ENCODE results near the gene MXD4.
A peak's percentile ranks its signal among the peaks of the same experiment; 100 is the strongest.

The MXD4 gene

DNA sequence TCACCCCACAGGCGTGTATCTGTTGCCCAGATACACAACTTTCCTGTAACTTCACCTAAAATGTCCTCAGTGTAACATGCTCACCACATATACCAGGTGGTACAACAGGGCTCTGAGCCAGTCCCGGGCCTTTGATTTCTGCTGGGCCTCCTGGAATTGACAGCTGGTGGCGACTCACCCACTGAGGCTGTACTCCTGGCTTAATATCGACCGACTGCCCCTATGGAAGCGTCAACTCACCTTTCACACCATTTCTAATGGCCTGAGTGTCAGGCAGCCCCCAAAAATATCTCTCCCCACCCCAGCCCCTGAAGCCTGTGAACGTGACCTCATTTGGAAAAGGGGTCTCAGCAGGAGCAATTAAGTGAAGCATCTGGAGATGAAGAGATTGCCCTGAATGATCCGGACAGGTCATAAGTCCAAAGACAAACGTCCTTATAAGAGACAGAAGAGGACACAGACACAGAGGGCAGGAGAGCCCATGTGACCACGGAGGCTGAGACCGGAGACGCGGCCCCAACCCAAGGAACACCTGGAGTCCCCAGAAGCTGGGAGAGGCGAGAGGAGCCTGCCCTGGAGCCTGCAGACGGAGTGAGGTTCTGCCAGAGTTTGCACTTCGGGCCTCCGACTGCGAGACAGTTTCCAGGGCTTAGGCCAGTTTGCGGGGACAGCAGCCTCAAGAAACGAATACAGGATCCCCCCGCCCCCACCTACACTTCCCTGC lies 12.6 kb upstream of the MXD4 start:
- TF ChIP-seq, protein P1, sequence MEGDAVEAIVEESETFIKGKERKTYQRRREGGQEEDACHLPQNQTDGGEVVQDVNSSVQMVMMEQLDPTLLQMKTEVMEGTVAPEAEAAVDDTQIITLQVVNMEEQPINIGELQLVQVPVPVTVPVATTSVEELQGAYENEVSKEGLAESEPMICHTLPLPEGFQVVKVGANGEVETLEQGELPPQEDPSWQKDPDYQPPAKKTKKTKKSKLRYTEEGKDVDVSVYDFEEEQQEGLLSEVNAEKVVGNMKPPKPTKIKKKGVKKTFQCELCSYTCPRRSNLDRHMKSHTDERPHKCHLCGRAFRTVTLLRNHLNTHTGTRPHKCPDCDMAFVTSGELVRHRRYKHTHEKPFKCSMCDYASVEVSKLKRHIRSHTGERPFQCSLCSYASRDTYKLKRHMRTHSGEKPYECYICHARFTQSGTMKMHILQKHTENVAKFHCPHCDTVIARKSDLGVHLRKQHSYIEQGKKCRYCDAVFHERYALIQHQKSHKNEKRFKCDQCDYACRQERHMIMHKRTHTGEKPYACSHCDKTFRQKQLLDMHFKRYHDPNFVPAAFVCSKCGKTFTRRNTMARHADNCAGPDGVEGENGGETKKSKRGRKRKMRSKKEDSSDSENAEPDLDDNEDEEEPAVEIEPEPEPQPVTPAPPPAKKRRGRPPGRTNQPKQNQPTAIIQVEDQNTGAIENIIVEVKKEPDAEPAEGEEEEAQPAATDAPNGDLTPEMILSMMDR (IDR thresholded peaks at IDR 0.05; ENCODE audit: unreplicated experiment in 3 of 3), result no peak
- Mint-ChIP-seq H3K9me3 (no peaks in the 10 kb centered on the region), H3K27me3 (ENCODE audit: low read depth) (no peaks in the 10 kb centered on the region), H3K4me1 (peaks cover 19% of the 10 kb centered on the region), H3K36me3 (ENCODE audit: low read depth) (no peaks in the 10 kb centered on the region), H3K27ac (no peak overlapping the region), H3K4me3 (no peak overlapping the region)

DNA sequence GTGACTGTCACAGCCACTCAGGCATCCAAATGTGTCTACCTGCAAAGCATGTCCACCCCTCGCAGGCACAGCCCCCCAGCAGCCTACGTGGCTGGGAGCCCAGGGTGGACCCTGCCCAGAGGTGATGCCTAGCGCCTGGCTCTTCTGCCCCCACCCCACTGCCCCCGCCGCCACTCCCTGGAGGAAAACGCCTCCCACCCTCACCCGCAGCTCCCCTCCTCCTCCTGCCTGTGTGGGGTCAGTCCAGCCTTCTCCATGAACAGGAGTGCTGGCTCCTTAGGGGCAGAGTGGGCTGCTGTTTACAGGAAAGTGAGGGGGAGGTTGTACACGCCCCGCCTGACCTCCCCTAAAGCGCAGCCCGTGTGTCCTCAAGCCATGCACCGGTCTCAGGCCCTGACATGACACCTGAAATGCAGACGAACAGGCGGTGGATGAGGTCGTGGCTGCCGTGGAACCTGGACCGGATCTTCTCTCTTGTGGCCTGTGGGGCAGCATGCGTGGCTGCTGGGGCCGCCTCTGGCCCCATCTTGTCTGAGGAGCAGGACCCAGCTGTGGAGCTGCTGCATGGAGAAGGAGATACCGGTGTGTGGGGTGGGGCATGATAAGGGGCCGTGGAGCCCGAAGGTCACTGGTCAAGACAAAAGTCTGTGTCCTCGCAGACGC lies 11.9 kb upstream of the MXD4 start:
- TF ChIP-seq, protein P1 (IDR thresholded peaks at IDR 0.05; ENCODE audit: unreplicated experiment in 3 of 3), result no peak
- H3K4me3 Mint-ChIP-seq, result no peak overlapping the region

DNA sequence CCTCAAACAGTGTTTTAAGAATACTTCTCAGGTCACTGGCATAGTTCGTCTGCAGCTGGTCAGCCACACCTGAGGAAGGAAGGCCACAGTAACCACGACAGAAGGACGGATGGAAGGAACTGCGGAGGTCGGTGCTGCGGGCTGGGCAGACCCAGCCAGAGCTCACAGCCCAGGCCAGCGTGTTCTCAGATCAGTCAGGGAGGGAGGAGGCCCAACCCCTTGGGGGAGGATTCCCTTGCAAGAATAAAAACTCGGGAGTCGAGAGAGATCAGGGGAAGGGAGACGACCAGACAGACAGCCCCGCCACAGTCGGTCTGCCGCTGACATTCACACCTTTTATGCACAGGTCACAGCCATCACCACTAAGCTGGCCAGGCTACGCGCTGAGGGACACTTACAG lies 11.3 kb upstream of the MXD4 start:
- Mint-ChIP-seq H3K4me1 (peaks cover 28% of the 10 kb centered on the region), H3K36me3 (ENCODE audit: low read depth) (no peaks in the 10 kb centered on the region), H3K27ac (no peak overlapping the region), H3K9me3 (no peaks in the 10 kb centered on the region), H3K4me3 (no peak overlapping the region), H3K27me3 (ENCODE audit: low read depth) (no peaks in the 10 kb centered on the region)
- TF ChIP-seq, protein P1 (IDR thresholded peaks at IDR 0.05; ENCODE audit: unreplicated experiment in 3 of 3), result no peak

More for the DNA sequence above, 11.9 kb upstream of the MXD4 start:
- Mint-ChIP-seq H3K36me3 (ENCODE audit: low read depth) (no peaks in the 10 kb centered on the region), H3K9me3 (no peaks in the 10 kb centered on the region), H3K27me3 (ENCODE audit: low read depth) (no peaks in the 10 kb centered on the region), H3K27ac (no peak overlapping the region), H3K4me1 (peaks cover 26% of the 10 kb centered on the region)

DNA sequence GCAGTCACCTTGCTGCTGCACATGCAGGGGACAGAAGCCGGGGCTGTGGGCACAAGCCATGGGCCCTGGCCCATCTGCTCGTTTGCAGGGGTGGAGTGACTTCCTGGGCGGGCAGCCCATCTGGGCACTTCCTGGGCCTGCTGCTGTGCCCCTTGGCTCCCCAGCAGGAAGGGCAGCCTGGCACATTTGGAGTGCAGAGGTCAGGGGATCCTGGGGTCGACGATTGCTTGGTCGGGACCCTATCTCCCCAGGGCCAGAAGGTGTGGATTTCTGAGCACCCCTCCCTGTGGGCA lies 10.9 kb upstream of the MXD4 start:
- Mint-ChIP-seq H3K36me3 (ENCODE audit: low read depth) (no peaks in the 10 kb centered on the region), H3K4me3 (no peak overlapping the region), H3K4me1 (peaks cover 28% of the 10 kb centered on the region), H3K9me3 (no peaks in the 10 kb centered on the region), H3K27me3 (ENCODE audit: low read depth) (no peaks in the 10 kb centered on the region), H3K27ac (no peak overlapping the region)
- TF ChIP-seq, protein P1 (IDR thresholded peaks at IDR 0.05; ENCODE audit: unreplicated experiment in 3 of 3), result no peak

DNA sequence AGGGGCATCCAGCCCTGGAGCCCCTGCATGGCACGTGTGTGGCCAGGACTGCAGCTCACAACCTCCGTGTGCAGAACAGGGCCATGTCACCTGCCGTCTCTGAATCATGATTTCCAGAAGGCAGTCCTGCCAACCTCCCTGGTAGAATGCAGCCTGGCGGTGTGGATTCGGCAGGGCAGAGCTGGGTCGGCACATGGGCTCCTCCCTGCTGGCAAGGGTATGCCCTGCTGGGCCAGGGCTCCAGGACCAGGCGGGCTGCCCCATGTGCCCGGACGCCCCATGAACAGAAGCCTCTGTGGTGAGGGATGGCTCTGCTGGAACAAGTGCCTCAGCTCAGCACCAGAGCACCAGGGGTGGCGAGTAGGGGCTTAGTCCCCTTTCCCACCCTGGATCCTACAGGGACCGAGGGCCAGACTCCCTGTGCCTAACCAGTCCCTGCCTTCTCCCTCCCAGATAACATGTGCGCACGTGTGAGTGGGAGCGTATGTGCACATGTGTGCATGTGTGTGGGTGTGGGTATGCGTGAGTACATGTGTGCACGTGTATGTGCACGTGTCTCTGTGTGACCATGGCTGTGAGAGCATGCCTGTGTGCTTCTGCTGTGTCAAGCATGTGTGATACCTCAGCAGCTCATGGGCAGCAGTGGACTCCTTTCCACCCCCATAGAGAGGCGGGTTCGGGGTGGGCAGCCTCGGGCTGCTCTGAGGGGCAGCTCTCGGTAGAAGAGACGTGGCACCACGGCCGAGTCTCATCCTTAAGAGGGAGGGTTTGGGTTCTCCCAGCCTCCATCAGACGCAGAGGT lies 10.3 kb upstream of the MXD4 start:
- peak overlapping the region in 1 of 3 experiments; percentile 78 for H3K27ac Mint-ChIP-seq
- no peaks in the 10 kb centered on the region for H3K27me3 Mint-ChIP-seq (ENCODE audit: low read depth)
- H3K4me1 Mint-ChIP-seq, result peaks cover 28% of the 10 kb centered on the region
- H3K9me3 Mint-ChIP-seq, result no peaks in the 10 kb centered on the region
- TF ChIP-seq, protein P1 (IDR thresholded peaks at IDR 0.05; ENCODE audit: unreplicated experiment in 3 of 3), result no peak
- H3K36me3 Mint-ChIP-seq (ENCODE audit: low read depth), result no peaks in the 10 kb centered on the region
- H3K4me3 Mint-ChIP-seq, result no peak overlapping the region
